Central memory CD8-positive, alpha-beta T cell (primary cell): Measurements from ENCODE around the gene ADAM19.

Source experiments
- ATAC-seq: fragments of 150-1000 bp; cut with Tn5 transposase; replicated peaks from 2 replicates; pipeline ENCODE4 v1.10.0; 2022; ENCODE audit warnings: mild to moderate bottlenecking, moderate FRiP score, moderate number of reproducible peaks; ENCODE audit not compliant: poor library complexity, severe bottlenecking; ENCODE audit errors: extremely low read depth
- DNase-seq, 2 donors: peaks; one replicate each; pipeline ENCODE4 v3.0.0; 2021; ENCODE audit warnings: low spot score in 2 of 2
- H3K27ac Mint-ChIP-seq: one replicate; pipeline ENCODE4 v1.8.0; 2022; ENCODE audit warnings: low read depth, mild to moderate bottlenecking, moderate library complexity, mixed read lengths
- H3K27me3 Mint-ChIP-seq: one replicate; pipeline ENCODE4 v1.8.0; 2022; ENCODE audit warnings: mixed read lengths
- H3K36me3 Mint-ChIP-seq: one replicate; pipeline ENCODE4 v1.8.0; 2022; ENCODE audit warnings: mild to moderate bottlenecking, moderate library complexity, mixed read lengths; ENCODE audit not compliant: insufficient read depth
- H3K4me1 Mint-ChIP-seq: one replicate; pipeline ENCODE4 v1.8.0; 2022; ENCODE audit warnings: mixed read lengths
- H3K4me3 Mint-ChIP-seq: one replicate; pipeline ENCODE4 v1.8.0; 2022; ENCODE audit warnings: mild to moderate bottlenecking, moderate library complexity, mixed read lengths
- H3K9me3 Mint-ChIP-seq: one replicate; pipeline ENCODE4 v1.8.0; 2022; ENCODE audit warnings: mixed read lengths

Gene ADAM19

DNA sequence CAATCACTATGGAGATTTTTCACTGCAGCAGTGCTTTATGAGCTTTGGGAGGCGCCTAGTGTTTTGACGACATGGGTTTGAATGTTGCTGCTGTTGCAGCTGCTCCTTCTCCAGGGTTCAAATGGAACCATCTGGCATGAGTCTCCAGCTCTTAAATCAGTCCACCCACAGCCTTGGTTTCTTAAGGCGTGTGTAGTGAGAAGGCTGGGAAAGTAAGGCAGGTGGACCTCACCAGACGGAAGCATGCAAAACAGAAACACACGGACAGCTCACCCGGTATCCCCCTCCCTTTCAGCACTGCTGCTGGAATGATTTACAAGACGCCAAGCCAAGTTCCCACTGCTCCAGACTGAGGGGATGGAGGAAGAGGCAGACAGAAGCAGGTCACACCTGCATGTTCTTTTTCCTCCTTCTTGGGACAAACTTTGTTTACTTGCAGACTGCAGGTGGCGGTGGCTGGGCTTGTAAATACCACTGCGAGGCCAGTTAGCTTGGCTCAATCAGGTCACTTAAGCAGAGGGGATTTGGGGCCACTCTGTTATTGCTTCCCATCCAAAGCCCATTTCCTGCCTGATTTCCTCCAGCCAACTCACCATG lies 47.4 kb downstream of the ADAM19 start:
- DNase-seq (no peak), ATAC-seq (no peak)
- Mint-ChIP-seq H3K9me3 (no peaks in the 10 kb centered on the region), H3K27me3 (peaks cover 10% of the 10 kb centered on the region), H3K4me1 (peaks cover 6% of the 10 kb centered on the region), H3K27ac (no peak overlapping the region), H3K36me3 (peaks cover 10% of the 10 kb centered on the region), H3K4me3 (no peak overlapping the region)

DNA sequence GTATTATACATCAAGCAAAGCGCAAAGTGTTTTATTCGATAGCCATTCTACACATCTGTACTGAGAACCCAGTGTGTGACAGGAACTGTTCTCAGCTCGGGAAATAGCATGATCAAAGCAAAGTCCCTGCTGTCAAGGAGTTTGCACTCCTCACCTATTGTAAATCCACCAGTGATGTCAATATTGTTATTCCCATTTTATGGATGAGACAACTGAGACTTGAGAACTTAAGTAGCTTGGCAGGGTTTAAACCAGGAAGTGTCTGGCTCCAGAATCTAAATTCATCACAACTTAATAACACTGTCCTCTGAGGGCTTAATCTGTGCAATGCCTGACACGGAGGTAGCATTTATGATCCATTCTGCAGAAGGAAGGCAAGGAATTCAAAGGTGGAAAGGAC lies 50.7 kb downstream of the ADAM19 start:
- Mint-ChIP-seq H3K4me1 (peaks cover 3% of the 10 kb centered on the region), H3K27ac (no peak overlapping the region), H3K36me3 (peaks cover 11% of the 10 kb centered on the region), H3K27me3 (peaks cover under 1% of the 10 kb centered on the region), H3K9me3 (no peaks in the 10 kb centered on the region), H3K4me3 (no peak overlapping the region)
- no peak for DNase-seq
- no peak for ATAC-seq

DNA sequence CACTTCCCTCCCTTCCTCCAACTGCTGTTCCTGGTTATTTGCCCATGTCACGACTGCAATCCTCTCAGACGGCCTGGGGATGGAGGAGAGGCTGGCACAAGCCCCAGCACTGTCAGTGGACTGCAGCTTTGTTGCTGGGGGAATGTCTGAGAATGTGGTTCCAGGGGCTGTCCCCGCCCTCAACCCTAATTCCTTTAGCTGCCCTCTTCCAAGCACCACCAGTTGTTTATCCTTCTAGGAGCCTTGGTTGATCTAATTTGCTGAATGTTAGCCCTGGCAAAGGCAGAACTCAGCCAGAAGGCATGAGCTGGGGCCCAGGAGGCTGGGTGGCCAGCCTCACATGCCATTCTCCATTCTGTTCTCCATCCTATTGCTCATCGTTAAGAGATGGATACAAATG lies 51.6 kb downstream of the ADAM19 start:
- no peak for DNase-seq
- H3K4me1 Mint-ChIP-seq = no peaks in the 10 kb centered on the region
- ATAC-seq = no peak
- H3K27ac Mint-ChIP-seq = no peak overlapping the region
- no peaks in the 10 kb centered on the region for H3K27me3 Mint-ChIP-seq
- peaks cover 11% of the 10 kb centered on the region for H3K36me3 Mint-ChIP-seq
- H3K4me3 Mint-ChIP-seq = no peak overlapping the region
- H3K9me3 Mint-ChIP-seq = no peaks in the 10 kb centered on the region

DNA sequence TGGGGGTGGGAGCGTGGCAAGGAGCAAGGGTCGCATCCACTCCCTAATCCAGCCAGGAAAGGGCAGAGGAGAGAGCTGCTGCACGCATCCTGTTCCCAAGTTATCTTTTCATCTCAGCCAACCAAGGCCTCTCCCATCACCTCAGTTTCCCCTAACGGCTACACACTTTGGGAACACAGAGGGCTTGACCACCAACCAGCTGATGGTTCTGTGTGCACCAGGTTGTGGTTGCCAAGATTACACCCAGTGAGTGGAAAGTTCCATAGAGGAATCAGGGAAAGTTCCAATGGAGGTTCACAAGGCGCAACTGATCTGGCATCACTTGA lies 53.9 kb downstream of the ADAM19 start:
- H3K4me3 Mint-ChIP-seq = no peak overlapping the region
- no peaks in the 10 kb centered on the region for H3K27me3 Mint-ChIP-seq
- no peaks in the 10 kb centered on the region for H3K4me1 Mint-ChIP-seq
- H3K9me3 Mint-ChIP-seq = no peaks in the 10 kb centered on the region
- no peak for ATAC-seq
- H3K36me3 Mint-ChIP-seq = peaks cover 12% of the 10 kb centered on the region
- H3K27ac Mint-ChIP-seq = no peak overlapping the region
- DNase-seq = no peak

- no peak overlapping the region for H3K27ac Mint-ChIP-seq
- peaks cover 12% of the 10 kb centered on the region for H3K36me3 Mint-ChIP-seq
- ATAC-seq (no peak), DNase-seq (no peak)
- H3K27me3 Mint-ChIP-seq = no peaks in the 10 kb centered on the region
- no peak overlapping the region for H3K4me3 Mint-ChIP-seq
- H3K9me3 Mint-ChIP-seq = no peaks in the 10 kb centered on the region
- no peaks in the 10 kb centered on the region for H3K4me1 Mint-ChIP-seq
Measured at GRCh38 chr5:157520911-157521703, 54.5 kb downstream of the ADAM19 start.

DNA sequence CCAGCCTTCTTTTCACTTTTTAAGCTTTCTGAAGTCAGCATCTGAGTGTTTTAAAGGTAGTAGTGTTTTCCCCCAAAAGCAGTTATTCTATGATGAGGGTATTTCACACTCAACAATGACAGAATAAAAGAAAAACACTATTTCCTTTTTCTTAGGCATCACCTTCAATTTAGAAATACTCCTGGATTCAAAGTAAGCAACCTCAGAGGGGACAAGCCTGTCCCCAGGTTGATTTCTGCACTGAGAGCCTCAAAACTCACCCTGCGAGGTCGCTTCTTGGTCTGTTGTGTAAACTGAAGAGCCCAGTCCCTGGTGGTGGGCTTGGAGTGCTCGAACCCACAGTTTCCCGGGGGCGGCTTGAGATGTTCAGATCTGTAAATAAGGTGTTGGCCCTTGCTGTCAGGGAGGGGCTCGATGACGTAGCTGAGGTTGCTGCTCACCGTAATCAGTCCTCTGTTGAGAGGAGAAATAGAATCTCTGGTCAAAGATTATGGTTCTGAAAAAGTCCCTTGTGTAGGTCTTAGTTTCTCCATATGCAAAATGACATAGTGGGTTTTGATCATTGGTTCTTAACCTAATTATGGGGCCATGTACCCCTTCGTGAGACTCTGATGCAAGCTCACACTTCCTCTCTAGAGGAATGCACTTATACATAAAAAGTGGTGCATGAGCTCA lies 55.9 kb downstream of the ADAM19 start:
- Mint-ChIP-seq H3K27me3 (no peaks in the 10 kb centered on the region), H3K4me1 (no peaks in the 10 kb centered on the region), H3K9me3 (no peaks in the 10 kb centered on the region), H3K4me3 (no peak overlapping the region), H3K27ac (no peak overlapping the region), H3K36me3 (peaks cover 10% of the 10 kb centered on the region)
- ATAC-seq = no peak
- DNase-seq = no peak

- no peak for ATAC-seq
- Mint-ChIP-seq H3K4me3 (no peak overlapping the region), H3K36me3 (peaks cover 10% of the 10 kb centered on the region), H3K4me1 (no peaks in the 10 kb centered on the region), H3K27me3 (no peaks in the 10 kb centered on the region), H3K27ac (no peak overlapping the region), H3K9me3 (no peaks in the 10 kb centered on the region)
- DNase-seq = no peak
Measured at GRCh38 chr5:157518963-157519362, 56.6 kb downstream of the ADAM19 start.

DNA sequence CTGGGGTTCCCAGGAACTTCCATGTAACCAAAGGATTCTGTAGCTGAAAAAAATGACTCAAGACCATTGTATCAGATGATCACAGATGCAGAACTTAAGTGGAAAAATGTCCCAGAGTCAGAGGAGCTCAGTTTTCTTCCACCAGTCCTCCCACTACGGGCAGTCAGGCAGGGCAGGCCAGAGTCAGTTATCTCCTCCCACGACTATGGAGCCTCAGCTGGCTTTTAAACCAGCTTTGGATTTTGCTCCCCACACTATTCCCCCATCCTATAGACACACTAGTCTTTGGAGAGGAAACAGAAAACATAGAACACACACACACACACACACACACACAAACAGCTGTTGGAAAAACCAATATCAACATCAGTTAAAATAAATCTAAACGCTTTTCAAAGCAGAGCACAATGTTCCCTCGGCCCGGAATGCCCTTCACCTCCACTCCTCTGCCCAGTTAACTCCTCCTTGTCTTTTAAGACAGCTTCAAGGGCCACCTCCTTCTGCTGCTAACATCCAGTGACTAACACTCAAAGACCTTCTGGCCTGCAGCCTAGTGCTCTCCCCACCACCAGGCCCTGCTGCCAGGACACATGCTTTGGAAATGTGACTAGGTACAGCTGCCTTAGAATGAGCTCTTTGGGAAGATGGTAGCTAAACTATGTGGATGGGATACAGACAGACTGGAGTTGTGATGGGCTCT lies 58.8 kb downstream of the ADAM19 start:
- Mint-ChIP-seq H3K27ac (peak overlapping the region; percentile 88), H3K4me3 (no peak overlapping the region), H3K36me3 (peaks cover 13% of the 10 kb centered on the region), H3K27me3 (no peaks in the 10 kb centered on the region), H3K4me1 (no peaks in the 10 kb centered on the region), H3K9me3 (no peaks in the 10 kb centered on the region)
- ATAC-seq = no peak
- no peak for DNase-seq

GRCh38 chr5:157516006-157516405 lies 59.6 kb downstream of the ADAM19 start:
- Mint-ChIP-seq H3K27ac (no peak overlapping the region), H3K36me3 (peaks cover 14% of the 10 kb centered on the region)

DNA sequence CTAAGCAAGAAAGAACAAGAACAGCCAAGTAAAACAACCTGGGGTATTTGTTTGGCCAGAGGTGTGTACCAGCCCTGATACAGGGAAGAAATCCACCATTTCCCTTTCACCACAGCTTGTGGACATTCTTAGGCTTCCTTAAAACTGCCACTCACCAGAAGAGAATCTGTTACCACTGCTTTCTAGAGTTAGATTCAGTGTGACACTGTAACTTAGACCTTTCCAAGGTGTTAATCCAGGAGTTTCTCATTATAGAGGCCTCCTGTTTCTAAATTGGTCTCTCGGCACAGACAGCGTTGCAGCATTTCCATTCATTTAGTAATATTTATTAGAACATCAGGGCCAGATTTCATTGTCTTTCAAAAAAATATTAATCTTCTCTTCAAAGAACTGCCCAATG lies 60.6 kb downstream of the ADAM19 start:
- H3K27me3 Mint-ChIP-seq = no peaks in the 10 kb centered on the region
- no peak overlapping the region for H3K4me3 Mint-ChIP-seq
- no peaks in the 10 kb centered on the region for H3K9me3 Mint-ChIP-seq
- no peak overlapping the region for H3K27ac Mint-ChIP-seq
- ATAC-seq (no peak), DNase-seq (no peak)
- H3K36me3 Mint-ChIP-seq = peaks cover 14% of the 10 kb centered on the region
- H3K4me1 Mint-ChIP-seq = no peaks in the 10 kb centered on the region

More at GRCh38 chr5:157516006-157516405, 59.6 kb downstream of the ADAM19 start:
- DNase-seq (no peak), ATAC-seq (no peak)
- Mint-ChIP-seq H3K27me3 (no peaks in the 10 kb centered on the region), H3K9me3 (no peaks in the 10 kb centered on the region), H3K4me1 (no peaks in the 10 kb centered on the region), H3K4me3 (no peak overlapping the region)

DNA sequence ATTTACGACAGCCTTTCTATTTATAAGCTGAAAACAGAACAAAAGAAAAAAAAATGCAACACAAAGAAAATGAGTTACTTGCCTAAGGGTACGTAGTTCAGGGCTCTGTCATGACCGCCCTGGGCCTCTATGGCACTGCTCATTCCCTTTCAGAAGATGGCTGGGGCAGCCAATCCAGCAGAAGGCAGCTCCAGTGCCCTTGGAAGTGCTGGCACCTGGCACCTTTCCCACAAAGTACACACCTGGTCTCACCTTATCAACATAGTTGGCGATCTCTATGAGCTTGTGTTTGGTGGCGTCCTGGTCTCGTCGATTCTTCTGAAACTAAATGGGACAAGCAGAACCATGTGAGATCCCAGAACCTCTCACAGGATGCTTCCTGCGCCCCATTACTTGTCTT lies 62.4 kb downstream of the ADAM19 start:
- Mint-ChIP-seq H3K4me1 (no peaks in the 10 kb centered on the region), H3K27me3 (no peaks in the 10 kb centered on the region), H3K36me3 (peaks cover 13% of the 10 kb centered on the region), H3K4me3 (no peak overlapping the region), H3K27ac (no peak overlapping the region), H3K9me3 (no peaks in the 10 kb centered on the region)
- no peak for ATAC-seq
- no peak for DNase-seq

DNA sequence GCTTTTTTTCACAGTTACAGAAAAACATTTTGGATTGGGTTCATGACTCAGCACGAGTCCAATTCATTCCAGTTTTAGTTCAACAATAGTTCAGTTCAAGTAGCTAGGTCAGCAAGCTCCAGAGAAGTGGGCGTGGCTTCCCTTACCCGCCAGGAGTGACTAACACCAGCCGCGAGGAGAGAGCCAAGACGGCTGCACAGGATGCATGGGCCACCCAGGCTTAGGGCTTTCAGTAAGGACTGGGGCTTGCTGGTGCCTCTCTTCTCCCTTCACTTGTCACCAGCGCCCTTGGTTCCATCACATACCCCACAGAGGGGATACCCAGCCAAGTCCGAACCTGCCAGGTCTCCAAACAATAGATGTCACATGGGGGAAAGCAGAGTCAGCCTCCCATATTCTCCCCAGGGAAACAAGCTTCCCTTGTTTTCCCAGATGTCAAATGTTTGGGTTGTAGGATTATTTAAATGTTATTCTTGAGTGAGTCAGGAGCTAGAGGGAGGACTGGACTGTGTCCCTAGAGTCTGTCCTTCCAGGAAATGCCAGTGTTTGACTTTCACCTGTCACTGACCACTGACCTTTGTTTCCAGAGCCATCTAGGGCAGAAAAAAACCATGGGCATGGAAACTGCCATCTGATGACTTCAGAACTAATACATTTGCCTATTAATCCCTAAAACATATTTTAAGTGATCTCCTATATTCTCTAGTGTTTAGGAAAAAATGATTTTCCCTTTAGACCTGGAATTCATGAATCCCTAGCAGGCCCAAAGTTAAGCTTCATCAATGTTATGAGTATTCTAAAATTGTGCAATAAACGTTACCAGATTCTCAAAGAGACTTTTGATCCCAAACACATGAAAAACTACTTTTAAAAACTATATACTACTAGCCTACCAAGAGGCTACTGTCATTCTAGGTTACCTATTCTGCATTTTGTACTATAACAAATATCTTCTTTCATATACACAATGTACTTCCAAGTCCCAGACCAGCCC lies 63.6 kb downstream of the ADAM19 start:
- peaks cover 13% of the 10 kb centered on the region for H3K36me3 Mint-ChIP-seq

More for the DNA sequence above, 63.6 kb downstream of the ADAM19 start:
- ATAC-seq = no peak
- Mint-ChIP-seq H3K4me1 (no peaks in the 10 kb centered on the region), H3K27me3 (no peaks in the 10 kb centered on the region), H3K4me3 (no peak overlapping the region), H3K9me3 (no peaks in the 10 kb centered on the region), H3K27ac (no peak overlapping the region)
- DNase-seq = no peak
